Prostate gland (tissue), 2 donors: ENCODE data around the gene IMPDH2. TPM values are rescaled to one million over a fixed set of nuclear protein-coding genes. Genes with fewer than 3 reads are reported as not detected.
"Not testable (repeated sequence)": the region's sequence is repeated elsewhere in the genome, so short reads cannot be mapped to it uniquely, and the experiment has no call there.

ENCODE experiments used
- DNase-seq: peaks from one replicate; pipeline ENCODE4 v3.0.0-alpha.2; 2019; ENCODE audit warnings: low spot score
- H3K27ac ChIP-seq, 2 donors: fragments of 200-600 bp; sonication (generic); 2 replicates each; pipeline ENCODE4 v1.5.1; 2017 to 2019
- H3K27me3 ChIP-seq: fragments of 200-600 bp; sonication (generic); replicated peaks from 2 replicates; pipeline ENCODE4 v1.5.1; 2019; ENCODE audit not compliant: insufficient read depth
- H3K36me3 ChIP-seq, 2 donors: fragments of 200-600 bp; sonication (generic); 1 replicate in 1 of 2; 2 replicates in 1 of 2; pipeline versions ENCODE4 v1.5.1 to v1.8.1; 2017 to 2019
- H3K4me1 ChIP-seq: fragments of 200-600 bp; sonication (generic); replicated peaks from 2 replicates; pipeline ENCODE4 v1.5.1; 2019
- H3K4me3 ChIP-seq, 2 donors: fragments of 200-600 bp; sonication (generic); 2 replicates each; pipeline ENCODE4 v1.5.1; 2017 to 2019
- H3K9me3 ChIP-seq: fragments of 200-600 bp; sonication (generic); 2 replicates; pipeline ENCODE4 v1.5.1; 2017
- POLR2A ChIP-seq: fragments of 450-650 bp; IDR thresholded peaks from one replicate; pipeline ENCODE4 v1.6.1; 2016; ENCODE audit warnings: antibody characterized with exemption, mild to moderate bottlenecking
- POLR2AphosphoS5 ChIP-seq: sonication (generic); formaldehyde crosslinking; IDR thresholded peaks from one replicate; pipeline ENCODE4 v1.6.1; 2017; ENCODE audit warnings: antibody characterized with exemption
- WGBS: methylation state at CpG from one replicate; pipeline ENCODE4 v1.1.5; 2018; 5-methylcytosine and 5-hydroxymethylcytosine counted together
- intact Hi-C: fragments of 100-400 bp; cut with DNase I; formaldehyde crosslinking; loops from one replicate; pipeline ENCODE4 v1.14.2; 2022
- total RNA-seq, 2 donors: library from RNA; depleted of rRNA; stranded (reverse); fragments of >200 nt; gene quantifications; one replicate each; pipeline ENCODE4 v1.1.0, GENCODE V29; 2016
- TF ChIP-seq, protein P1 (sequence below), 4 experiments: fragments of 200-600 bp in 2 of 4; fragments of 450-650 bp in 2 of 4; sonication (generic) in 2 of 4; IDR thresholded peaks; 1 replicate in 3 of 4; 2 replicates in 1 of 4; pipeline ENCODE4 v1.5.1; 2016 to 2019; ENCODE audit warnings: antibody characterized with exemption in 4 of 4, mild to moderate bottlenecking in 2 of 4, moderate library complexity in 2 of 4

IMPDH2 gene
- total RNA-seq, 2 donors from 2014 or later: 110 to 186 TPM

GRCh38 chr3:49013113-49013737 lies 16.0 kb downstream of the IMPDH2 start:
- WGBS: 73% methylated on average over 19 of the region's 19 CpGs
- TF ChIP-seq, protein P1, sequence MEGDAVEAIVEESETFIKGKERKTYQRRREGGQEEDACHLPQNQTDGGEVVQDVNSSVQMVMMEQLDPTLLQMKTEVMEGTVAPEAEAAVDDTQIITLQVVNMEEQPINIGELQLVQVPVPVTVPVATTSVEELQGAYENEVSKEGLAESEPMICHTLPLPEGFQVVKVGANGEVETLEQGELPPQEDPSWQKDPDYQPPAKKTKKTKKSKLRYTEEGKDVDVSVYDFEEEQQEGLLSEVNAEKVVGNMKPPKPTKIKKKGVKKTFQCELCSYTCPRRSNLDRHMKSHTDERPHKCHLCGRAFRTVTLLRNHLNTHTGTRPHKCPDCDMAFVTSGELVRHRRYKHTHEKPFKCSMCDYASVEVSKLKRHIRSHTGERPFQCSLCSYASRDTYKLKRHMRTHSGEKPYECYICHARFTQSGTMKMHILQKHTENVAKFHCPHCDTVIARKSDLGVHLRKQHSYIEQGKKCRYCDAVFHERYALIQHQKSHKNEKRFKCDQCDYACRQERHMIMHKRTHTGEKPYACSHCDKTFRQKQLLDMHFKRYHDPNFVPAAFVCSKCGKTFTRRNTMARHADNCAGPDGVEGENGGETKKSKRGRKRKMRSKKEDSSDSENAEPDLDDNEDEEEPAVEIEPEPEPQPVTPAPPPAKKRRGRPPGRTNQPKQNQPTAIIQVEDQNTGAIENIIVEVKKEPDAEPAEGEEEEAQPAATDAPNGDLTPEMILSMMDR (IDR thresholded peaks at IDR 0.05): no peak
- TF ChIP-seq POLR2AphosphoS5 (no peak), POLR2A (no peak)
- no peak overlapping the region for H3K27ac ChIP-seq
- no peaks in the 10 kb centered on the region for H3K9me3 ChIP-seq
- H3K27me3 ChIP-seq: no peaks in the 10 kb centered on the region
- H3K36me3 ChIP-seq: peaks cover 12 to 16% of the 10 kb centered on the region in 2 donors
- intact Hi-C loops: no loop called here
- H3K4me3 ChIP-seq: no peak overlapping the region
- DNase-seq: no peak
- H3K4me1 ChIP-seq: peaks cover 7% of the 10 kb centered on the region

GRCh38 chr3:49012441-49013017 lies 16.7 kb downstream of the IMPDH2 start:
- H3K4me1 ChIP-seq: peaks cover 9% of the 10 kb centered on the region
- no peaks in the 10 kb centered on the region for H3K9me3 ChIP-seq
- intact Hi-C loops: no loop called here
- H3K36me3 ChIP-seq: peaks cover 12 to 16% of the 10 kb centered on the region in 2 donors
- 68% methylated on average over 15 of the region's 17 CpGs for WGBS
- TF ChIP-seq POLR2A (no peak), POLR2AphosphoS5 (no peak)
- TF ChIP-seq, protein P1 (IDR thresholded peaks at IDR 0.05): no peak
- H3K27me3 ChIP-seq: no peaks in the 10 kb centered on the region
- H3K4me3 ChIP-seq: no peak overlapping the region
- DNase-seq: no peak
- no peak overlapping the region for H3K27ac ChIP-seq

GRCh38 chr3:49009396-49009795 lies 19.8 kb downstream of the IMPDH2 start:
- Histone ChIP-seq H3K36me3 (peaks cover under 1 to 3% of the 10 kb centered on the region in 2 donors), H3K27ac (no peak overlapping the region), H3K4me1 (peaks cover 13% of the 10 kb centered on the region), H3K27me3 (no peaks in the 10 kb centered on the region), H3K9me3 (no peaks in the 10 kb centered on the region), H3K4me3 (no peak overlapping the region)
- DNase-seq: no peak
- intact Hi-C loops: loop anchor here (5.0 to 10.0 kb wide), 2 partner anchors 92 to 405 kb away; partner anchors contain the start of genes ARIH2, RHOA and TCTA
- WGBS: 64% methylated on average over 3 of the region's 3 CpGs
- TF ChIP-seq POLR2AphosphoS5 (no peak), POLR2A (no peak)
- TF ChIP-seq, protein P1 (IDR thresholded peaks at IDR 0.05): no peak

GRCh38 chr3:49008627-49009026 lies 20.6 kb downstream of the IMPDH2 start:
- H3K4me3 ChIP-seq: peak overlapping the region in 1 of 2 donors; percentile 67
- H3K9me3 ChIP-seq: not testable (repeated sequence)
- 68% methylated on average over 5 of the region's 5 CpGs for WGBS

GRCh38 chr3:49007771-49008528 lies 21.2 kb downstream of the IMPDH2 start:
- peak; percentile 86 for DNase-seq
- H3K27ac ChIP-seq: peak overlapping the region; percentile 93 to 97
- H3K36me3 ChIP-seq: no peaks in the 10 kb centered on the region
- intact Hi-C loops: loop anchor here (2.0 to 10.0 kb wide), 3 partner anchors 17 to 407 kb away; partner anchors contain the start of genes ARIH2, P4HTM, RHOA and TCTA
- 12% methylated on average over 35 of the region's 41 CpGs for WGBS
- TF ChIP-seq, protein P1 (IDR thresholded peaks at IDR 0.05): no peak
- TF ChIP-seq POLR2AphosphoS5 (no peak), POLR2A (no peak)
- H3K4me1 ChIP-seq: peaks cover 13% of the 10 kb centered on the region
- peak overlapping the region; percentile 55 to 67 for H3K4me3 ChIP-seq
- no peaks in the 10 kb centered on the region for H3K9me3 ChIP-seq
- H3K27me3 ChIP-seq: no peaks in the 10 kb centered on the region

More at GRCh38 chr3:49008627-49009026, 20.6 kb downstream of the IMPDH2 start:
- intact Hi-C loops: loop anchor here (5.0 to 10.0 kb wide), 2 partner anchors 91 to 406 kb away; partner anchors contain the start of genes ARIH2, RHOA and TCTA
- Histone ChIP-seq H3K4me1 (peaks cover 13% of the 10 kb centered on the region), H3K27ac (peak overlapping the region; percentile 93 to 97)
- not testable (repeated sequence) for H3K36me3 ChIP-seq, H3K27me3 ChIP-seq, DNase-seq
